Dendritic cell treated with granulocyte-macrophage colony-stimulating factor and Interleukin-4, amounts not matched to agents 40 ng/mL and 50 ng/mL, for 4 days (primary cell): ENCODE measurements around the gene SIAH3.

Source experiments
- H3K27ac Mint-ChIP-seq: one replicate; pipeline ENCODE4 v1.8.0; 2022; ENCODE audit warnings: mild to moderate bottlenecking, mixed read lengths
- H3K27me3 Mint-ChIP-seq: one replicate; pipeline ENCODE4 v1.8.0; 2022; ENCODE audit warnings: mild to moderate bottlenecking, mixed read lengths
- H3K36me3 Mint-ChIP-seq: one replicate; pipeline ENCODE4 v1.8.0; 2022; ENCODE audit warnings: low read depth, mixed read lengths
- H3K4me1 Mint-ChIP-seq: one replicate; pipeline ENCODE4 v1.8.0; 2022; ENCODE audit warnings: low read depth, mixed read lengths
- H3K4me3 Mint-ChIP-seq: one replicate; pipeline ENCODE4 v1.8.0; 2022; ENCODE audit warnings: mild to moderate bottlenecking, moderate library complexity, mixed read lengths
- H3K9me3 Mint-ChIP-seq: one replicate; pipeline ENCODE4 v1.8.0; 2022; ENCODE audit warnings: mixed read lengths
- intact Hi-C: fragments of 100-400 bp; cut with micrococcal nuclease; formaldehyde crosslinking; loops from one replicate; pipeline ENCODE4 v1.15.0; 2022

SIAH3 gene

DNA sequence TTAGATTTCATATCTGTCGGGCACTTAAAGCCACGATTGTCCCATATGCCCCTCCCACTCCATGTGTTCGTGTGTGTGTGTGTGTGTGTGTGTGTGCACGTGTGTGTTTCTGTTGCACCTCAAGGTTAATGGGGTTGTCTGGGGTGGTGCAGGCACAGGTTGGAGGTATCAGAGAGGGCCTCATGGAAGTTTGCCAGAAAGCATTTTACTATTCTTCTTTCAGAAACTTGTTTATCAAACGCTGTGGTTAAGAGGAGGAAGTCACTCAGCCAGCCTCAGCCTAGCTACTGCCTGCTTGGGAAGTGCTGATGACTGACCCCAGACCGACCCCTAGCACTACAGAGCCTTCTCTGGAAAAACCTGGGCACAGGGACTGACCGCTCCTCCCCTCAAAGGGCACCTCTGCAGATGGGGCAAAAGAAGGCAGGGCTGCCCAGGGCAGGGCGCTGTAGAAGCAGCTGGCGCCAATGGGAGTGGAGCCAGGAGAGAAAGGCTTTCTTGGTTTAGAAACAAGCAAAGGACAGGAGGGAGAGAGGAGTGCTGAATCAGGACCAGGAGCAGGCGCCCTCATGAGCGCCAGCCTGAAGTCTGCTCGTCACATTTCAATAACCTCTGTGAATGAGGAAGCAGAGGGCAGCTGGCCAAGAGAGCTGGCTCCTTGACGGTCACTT, 3.9 kb downstream of the SIAH3 start:
- intact Hi-C loops, result no loop called here
- no peaks in the 10 kb centered on the region for H3K9me3 Mint-ChIP-seq
- H3K4me1 Mint-ChIP-seq, result peaks cover 46% of the 10 kb centered on the region
- peak overlapping the region; percentile 79 for H3K27ac Mint-ChIP-seq
- peak overlapping the region; percentile 64 for H3K4me3 Mint-ChIP-seq
- H3K36me3 Mint-ChIP-seq, result no peaks in the 10 kb centered on the region
- peaks cover 36% of the 10 kb centered on the region for H3K27me3 Mint-ChIP-seq

DNA sequence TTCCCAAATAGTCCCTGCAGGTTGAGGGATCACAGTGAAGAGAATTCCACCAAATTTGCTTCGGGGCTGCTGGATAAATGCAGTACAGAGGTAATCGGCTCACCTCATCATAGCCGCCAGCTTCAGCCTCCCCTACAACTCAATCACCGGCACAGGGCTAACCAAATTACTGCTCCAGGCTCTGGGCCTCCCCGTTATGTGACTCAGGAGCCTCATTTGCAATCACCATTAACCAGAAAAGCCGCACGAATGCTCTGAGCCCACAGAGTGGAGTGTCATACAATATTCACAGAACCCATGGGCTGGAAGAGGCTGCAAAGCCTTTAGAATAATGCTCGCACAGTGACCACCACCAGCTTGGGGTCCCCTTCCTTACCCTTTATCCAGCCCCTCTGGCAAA, 4.9 kb downstream of the SIAH3 start:
- Mint-ChIP-seq H3K4me1 (peaks cover 46% of the 10 kb centered on the region), H3K4me3 (no peak overlapping the region), H3K9me3 (no peaks in the 10 kb centered on the region), H3K27ac (no peak overlapping the region), H3K27me3 (peaks cover 27% of the 10 kb centered on the region), H3K36me3 (no peaks in the 10 kb centered on the region)
- intact Hi-C loops, result no loop called here

DNA sequence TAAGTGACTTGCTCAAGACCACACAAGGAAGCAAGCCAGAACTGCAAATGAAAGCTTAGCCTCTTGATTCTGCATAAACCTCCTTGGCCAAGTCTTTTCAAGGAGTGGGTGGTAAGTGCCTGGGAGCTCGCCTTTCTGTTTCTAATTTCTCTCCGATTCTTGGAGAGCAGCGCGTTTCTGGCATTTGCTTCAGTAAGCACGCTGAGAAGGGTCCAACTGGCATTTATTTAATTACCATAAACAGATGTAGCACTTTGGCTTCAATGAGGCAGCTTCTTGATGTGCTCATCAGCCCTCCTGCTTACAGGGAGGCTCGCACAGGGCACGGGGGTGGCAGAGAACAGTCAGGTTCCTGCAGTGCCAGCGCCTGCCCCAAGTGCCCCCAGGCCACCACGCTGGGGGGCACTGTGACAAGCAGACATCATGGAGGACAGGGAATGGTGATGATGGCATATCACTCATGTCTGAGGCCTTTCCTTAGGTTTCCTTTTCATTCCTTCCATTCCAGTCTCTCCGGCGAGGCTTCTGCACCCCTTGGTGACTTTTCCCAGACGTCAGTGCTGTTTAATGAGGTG, 13.3 kb downstream of the SIAH3 start:
- no peaks in the 10 kb centered on the region for H3K27me3 Mint-ChIP-seq

DNA sequence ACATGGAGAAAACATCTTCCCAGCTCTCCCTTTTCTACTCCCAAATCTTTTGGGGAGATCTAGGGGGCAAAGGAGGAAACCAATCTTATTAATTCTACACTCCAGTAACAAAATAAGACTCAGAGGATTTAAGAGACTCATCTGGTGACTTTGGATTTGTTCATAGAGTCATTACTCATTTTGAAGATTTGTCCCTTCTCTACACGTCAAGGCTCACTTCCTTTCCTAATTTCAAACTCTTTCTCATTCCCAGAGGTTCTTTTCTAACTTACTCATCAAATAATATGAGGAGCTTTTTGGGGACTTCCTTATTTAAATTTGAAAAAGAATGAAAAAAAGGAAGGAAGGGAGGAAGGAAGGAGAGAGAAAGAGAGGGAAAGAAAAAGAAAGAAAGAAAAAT, 14.4 kb downstream of the SIAH3 start:
- H3K4me1 Mint-ChIP-seq, result peaks cover 12% of the 10 kb centered on the region
- H3K4me3 Mint-ChIP-seq, result no peak overlapping the region
- H3K27ac Mint-ChIP-seq, result no peak overlapping the region
- H3K27me3 Mint-ChIP-seq, result no peaks in the 10 kb centered on the region
- no peaks in the 10 kb centered on the region for H3K36me3 Mint-ChIP-seq
- H3K9me3 Mint-ChIP-seq, result no peaks in the 10 kb centered on the region
- intact Hi-C loops, result no loop called here

More for the DNA sequence above, 13.3 kb downstream of the SIAH3 start:
- Mint-ChIP-seq H3K36me3 (no peaks in the 10 kb centered on the region), H3K4me3 (no peak overlapping the region), H3K9me3 (no peaks in the 10 kb centered on the region), H3K4me1 (peaks cover 12% of the 10 kb centered on the region), H3K27ac (no peak overlapping the region)
- intact Hi-C loops, result no loop called here

DNA sequence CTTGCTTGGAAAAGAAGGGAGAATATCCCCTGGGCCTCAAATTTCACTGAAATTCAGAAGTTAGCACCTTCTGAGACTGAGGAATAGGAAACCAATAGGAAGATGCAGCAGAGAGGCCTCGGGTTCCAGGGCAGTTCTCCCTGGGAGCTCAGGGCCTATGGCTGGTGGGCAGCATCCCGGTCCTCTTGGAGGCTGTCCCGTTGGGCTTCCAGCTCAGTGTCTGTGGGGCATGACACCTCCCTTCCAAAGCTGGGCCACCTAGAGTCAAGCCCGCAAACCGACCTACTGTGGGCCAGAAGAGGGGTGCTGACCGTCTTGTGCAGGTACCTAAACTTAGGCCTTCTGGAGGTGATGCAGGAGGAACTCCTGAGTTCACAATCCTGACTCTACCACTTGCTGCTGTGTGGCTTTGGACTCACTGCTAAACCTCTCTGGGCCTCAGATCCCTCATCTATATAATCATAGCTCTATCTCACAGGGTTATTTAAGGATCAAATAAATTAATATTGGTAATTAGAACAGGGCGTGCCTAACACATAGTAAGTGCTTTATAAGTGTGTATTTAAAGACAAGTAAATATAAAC, 17.1 kb downstream of the SIAH3 start:
- H3K4me1 Mint-ChIP-seq, result peaks cover 19% of the 10 kb centered on the region
- no peak overlapping the region for H3K27ac Mint-ChIP-seq
- H3K36me3 Mint-ChIP-seq, result no peaks in the 10 kb centered on the region
- H3K27me3 Mint-ChIP-seq, result no peaks in the 10 kb centered on the region
- intact Hi-C loops, result no loop called here
- no peaks in the 10 kb centered on the region for H3K9me3 Mint-ChIP-seq
- H3K4me3 Mint-ChIP-seq, result no peak overlapping the region

DNA sequence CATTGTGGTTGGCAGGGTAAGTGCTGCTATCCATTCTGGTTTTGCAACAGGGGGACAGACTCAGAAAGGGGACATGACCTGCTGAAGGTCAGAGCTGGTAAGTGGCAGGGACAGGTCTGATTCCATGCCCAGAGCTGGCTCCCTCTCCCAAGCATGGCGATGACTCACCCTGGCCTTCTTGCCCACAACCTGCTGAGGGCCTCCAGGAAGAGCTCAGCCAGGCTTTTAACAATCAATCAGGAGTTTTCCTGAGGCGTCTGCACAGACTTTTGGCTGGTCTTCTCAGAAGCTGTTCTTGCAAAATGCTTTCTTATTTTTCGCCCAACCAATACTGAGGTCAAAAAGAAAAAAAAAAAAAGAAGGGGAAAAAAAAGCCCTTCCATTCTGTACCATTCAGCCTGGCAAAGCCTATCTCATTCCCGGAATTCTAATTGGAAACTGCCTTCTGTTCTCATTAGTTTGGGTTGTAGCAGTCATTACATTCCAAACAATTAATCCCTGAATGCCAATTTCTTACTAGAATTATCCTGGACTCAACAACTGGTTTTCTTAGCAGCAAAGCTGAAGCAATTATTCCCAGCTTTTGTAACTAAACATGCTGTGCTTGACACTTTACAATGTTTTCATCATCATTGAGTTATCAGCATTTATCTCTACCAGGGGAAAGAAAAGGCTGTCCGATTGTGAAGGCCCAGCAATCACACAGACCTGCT, 17.7 kb downstream of the SIAH3 start:
- Mint-ChIP-seq H3K27ac (no peak overlapping the region), H3K36me3 (no peaks in the 10 kb centered on the region), H3K4me3 (no peak overlapping the region), H3K27me3 (no peaks in the 10 kb centered on the region), H3K4me1 (peaks cover 20% of the 10 kb centered on the region), H3K9me3 (no peaks in the 10 kb centered on the region)
- intact Hi-C loops, result no loop called here

DNA sequence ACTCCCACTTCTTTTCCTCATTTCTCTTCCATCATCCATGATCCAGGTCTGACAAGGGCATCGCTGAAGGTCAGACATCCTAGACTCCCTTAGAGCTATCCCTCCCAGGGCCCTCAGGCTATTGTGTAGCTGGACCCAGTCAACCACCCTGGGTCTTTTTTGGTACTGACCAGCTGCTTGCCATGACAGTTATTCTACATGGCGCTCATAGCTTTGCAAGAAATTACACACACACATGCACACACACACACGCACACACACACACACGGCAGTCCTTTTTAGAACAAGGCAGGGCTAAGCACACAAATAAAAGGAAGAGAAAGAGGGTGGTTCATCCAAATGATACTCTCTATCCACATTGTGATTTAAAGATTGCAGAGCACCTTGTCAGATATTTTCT, 18.3 kb downstream of the SIAH3 start:
- H3K27ac Mint-ChIP-seq, result no peak overlapping the region
- H3K9me3 Mint-ChIP-seq, result no peaks in the 10 kb centered on the region
- no peaks in the 10 kb centered on the region for H3K36me3 Mint-ChIP-seq
- H3K4me1 Mint-ChIP-seq, result peaks cover 25% of the 10 kb centered on the region
- intact Hi-C loops, result no loop called here
- no peak overlapping the region for H3K4me3 Mint-ChIP-seq
- no peaks in the 10 kb centered on the region for H3K27me3 Mint-ChIP-seq

DNA sequence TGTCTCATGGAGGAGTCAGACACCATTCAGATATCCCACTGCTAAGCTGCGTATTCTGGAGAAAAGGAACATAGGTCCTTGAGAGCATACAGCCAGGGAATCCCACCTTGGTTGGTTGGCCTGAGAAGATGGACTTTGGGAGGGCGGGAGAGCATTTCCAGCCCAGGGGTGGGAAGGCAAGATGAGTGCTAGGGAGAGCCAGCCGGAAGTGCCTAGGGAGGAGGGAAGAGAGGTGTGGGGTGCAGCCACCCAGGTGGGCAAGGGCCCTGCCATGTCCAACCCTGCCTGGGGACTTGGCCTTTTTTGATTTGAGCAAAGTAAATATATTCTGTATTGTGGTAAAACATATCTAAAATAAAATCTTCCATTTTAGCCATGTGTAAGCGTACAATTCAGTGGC, 19.7 kb downstream of the SIAH3 start:
- H3K27me3 Mint-ChIP-seq, result no peaks in the 10 kb centered on the region
- H3K36me3 Mint-ChIP-seq, result no peaks in the 10 kb centered on the region
- peaks cover 32% of the 10 kb centered on the region for H3K4me1 Mint-ChIP-seq
- intact Hi-C loops, result no loop called here
- no peak overlapping the region for H3K27ac Mint-ChIP-seq
- H3K9me3 Mint-ChIP-seq, result no peaks in the 10 kb centered on the region
- no peak overlapping the region for H3K4me3 Mint-ChIP-seq

DNA sequence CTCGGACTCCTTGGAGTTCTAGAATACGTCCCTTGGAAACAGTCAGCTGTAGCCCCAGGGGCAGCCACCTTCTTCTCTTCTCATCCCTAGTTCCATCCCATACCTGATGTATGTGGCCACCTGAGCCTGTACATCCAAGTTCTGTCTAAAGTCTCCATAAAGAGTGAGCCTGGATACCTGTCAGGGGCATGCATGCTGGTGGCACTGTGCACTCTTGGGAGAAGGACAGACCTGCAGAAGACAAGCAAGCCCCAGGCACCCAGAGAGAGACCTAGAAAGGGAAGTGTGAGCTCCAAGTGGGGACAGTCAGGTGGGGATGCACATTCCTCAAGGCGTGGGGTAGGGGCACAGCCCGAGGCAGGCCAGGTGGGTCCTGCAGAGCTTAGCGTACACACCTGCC, 21.4 kb downstream of the SIAH3 start:
- intact Hi-C loops, result no loop called here
- no peaks in the 10 kb centered on the region for H3K36me3 Mint-ChIP-seq
- H3K27ac Mint-ChIP-seq, result no peak overlapping the region

DNA sequence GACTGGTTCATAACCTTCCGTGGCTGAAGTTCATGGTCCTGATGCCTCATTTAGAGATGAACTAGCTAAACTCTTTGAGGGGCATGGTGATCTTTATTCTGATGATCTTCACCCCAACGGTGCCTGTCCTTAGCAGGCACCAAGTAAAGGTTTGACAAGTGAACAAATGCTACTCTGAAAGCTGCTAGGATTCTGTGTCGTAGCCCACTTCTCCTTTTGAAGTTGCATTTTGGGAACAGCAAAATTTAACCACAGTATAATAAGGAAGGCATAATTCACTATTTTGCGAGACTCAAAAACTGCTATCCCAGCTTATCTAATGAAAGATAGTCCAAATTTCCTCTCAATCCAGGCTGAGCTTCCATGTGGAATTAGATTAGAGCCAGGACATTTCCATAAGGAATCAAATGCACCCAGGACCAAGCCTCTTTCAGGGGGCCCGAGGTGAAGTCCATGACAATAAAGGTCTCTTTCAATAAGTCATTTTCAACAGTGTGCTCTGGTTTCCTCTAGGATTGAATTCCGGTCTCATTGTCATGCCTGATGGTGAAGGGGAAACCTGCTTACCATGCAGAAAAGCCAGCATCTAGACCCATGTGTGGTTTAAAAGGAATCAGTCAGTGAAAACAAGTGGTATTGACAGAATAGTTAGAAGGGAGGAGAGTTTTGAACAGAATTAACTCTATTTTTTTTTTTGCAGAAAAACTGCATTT, 23.1 kb downstream of the SIAH3 start:
- intact Hi-C loops, result loop anchor here (10.0 kb wide), 1 partner anchor 126 kb away; no protein-coding TSS in a partner anchor
- Mint-ChIP-seq H3K27ac (no peak overlapping the region), H3K4me1 (peaks cover 50% of the 10 kb centered on the region), H3K27me3 (no peaks in the 10 kb centered on the region), H3K9me3 (no peaks in the 10 kb centered on the region), H3K36me3 (no peaks in the 10 kb centered on the region), H3K4me3 (no peak overlapping the region)

More for the DNA sequence above, 21.4 kb downstream of the SIAH3 start:
- no peaks in the 10 kb centered on the region for H3K27me3 Mint-ChIP-seq
- H3K9me3 Mint-ChIP-seq, result no peaks in the 10 kb centered on the region
- no peak overlapping the region for H3K4me3 Mint-ChIP-seq
- H3K4me1 Mint-ChIP-seq, result peaks cover 41% of the 10 kb centered on the region

DNA sequence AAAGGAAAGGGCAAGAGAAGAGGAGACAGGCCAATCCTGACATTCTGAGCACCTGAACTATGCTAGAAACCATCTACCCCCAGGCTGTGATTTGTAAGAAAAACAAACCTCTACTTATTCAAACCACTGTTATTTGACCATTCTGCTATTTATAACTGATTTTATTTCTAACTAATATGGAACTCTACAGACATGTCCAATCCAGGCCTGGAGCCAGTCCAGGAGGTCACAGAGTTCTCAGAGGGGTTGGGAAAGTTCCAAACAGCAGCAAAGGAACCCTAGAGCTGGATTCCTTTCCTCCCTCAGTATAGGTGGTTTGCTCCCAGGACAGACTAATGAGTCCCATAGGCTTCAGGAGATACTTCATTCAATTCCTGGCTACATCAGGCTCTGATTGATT, 24.2 kb downstream of the SIAH3 start:
- Mint-ChIP-seq H3K36me3 (no peaks in the 10 kb centered on the region), H3K4me3 (no peak overlapping the region), H3K9me3 (no peaks in the 10 kb centered on the region), H3K27me3 (no peaks in the 10 kb centered on the region), H3K27ac (no peak overlapping the region), H3K4me1 (peaks cover 50% of the 10 kb centered on the region)
- intact Hi-C loops, result loop anchor here (10.0 kb wide), 1 partner anchor 127 kb away; no protein-coding TSS in a partner anchor

DNA sequence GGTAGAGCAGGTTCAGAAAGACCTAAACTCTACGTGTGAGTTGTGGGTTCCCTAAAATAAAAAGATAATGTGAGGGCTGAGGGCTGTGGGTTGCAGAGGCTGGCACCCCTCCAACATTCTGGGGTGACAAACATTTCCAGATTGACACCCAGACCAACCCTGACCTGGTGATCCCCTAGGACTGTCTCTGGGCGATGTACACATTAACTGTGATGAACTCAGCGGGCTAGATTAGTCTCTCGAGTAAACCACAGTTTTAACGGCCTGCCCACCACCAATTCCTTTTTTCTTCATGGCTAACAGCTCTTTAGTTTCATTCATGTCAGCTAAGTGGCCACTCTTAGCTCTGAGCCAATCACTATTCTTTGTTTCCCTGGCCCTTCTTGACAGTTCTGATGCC, 24.8 kb downstream of the SIAH3 start:
- intact Hi-C loops, result loop anchor here (10.0 kb wide), 1 partner anchor 128 kb away; no protein-coding TSS in a partner anchor
- no peak overlapping the region for H3K4me3 Mint-ChIP-seq
- H3K27ac Mint-ChIP-seq, result no peak overlapping the region
- H3K36me3 Mint-ChIP-seq, result no peaks in the 10 kb centered on the region
- no peaks in the 10 kb centered on the region for H3K27me3 Mint-ChIP-seq
- H3K9me3 Mint-ChIP-seq, result no peaks in the 10 kb centered on the region
- peaks cover 50% of the 10 kb centered on the region for H3K4me1 Mint-ChIP-seq

DNA sequence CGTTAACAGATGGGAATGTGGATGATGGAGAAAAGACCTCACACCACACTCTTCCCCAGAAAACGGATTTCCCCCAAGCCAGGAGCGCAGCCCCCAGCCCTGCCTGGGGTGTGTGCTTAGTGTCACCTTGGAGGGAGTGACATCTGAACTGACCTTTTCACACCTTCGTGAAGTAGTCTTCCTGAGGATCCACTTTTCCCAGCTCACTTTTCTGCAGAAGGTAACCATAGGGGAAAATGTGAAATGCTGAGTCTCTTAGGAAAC, 26.2 kb downstream of the SIAH3 start:
- no peak overlapping the region for H3K27ac Mint-ChIP-seq
- H3K27me3 Mint-ChIP-seq, result no peaks in the 10 kb centered on the region
- H3K36me3 Mint-ChIP-seq, result no peaks in the 10 kb centered on the region
- H3K4me3 Mint-ChIP-seq, result no peak overlapping the region
- intact Hi-C loops, result loop anchor here (10.0 kb wide), 1 partner anchor 129 kb away; no protein-coding TSS in a partner anchor
- H3K9me3 Mint-ChIP-seq, result no peaks in the 10 kb centered on the region
- H3K4me1 Mint-ChIP-seq, result peaks cover 50% of the 10 kb centered on the region

DNA sequence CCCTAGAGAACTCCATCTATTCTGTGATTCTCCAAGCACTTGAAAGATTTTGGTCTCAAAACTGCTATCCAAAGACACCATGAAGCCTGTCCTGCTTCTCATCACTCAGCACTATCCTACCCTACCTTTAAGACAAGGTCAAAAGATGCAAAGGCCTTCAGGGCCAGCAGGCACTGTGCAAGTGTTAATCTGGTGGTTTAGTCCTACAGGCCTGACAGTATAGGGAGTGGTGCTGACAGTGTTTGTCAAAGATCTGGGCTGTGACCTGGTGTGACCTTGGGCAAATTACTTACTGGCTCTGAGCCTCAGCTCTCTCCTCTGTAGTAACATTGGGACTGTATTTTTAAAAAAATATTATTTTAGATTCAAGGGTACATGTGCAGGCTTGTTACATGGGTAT, 28.0 kb downstream of the SIAH3 start:
- Mint-ChIP-seq H3K27me3 (no peaks in the 10 kb centered on the region), H3K4me3 (no peak overlapping the region), H3K36me3 (no peaks in the 10 kb centered on the region), H3K4me1 (peaks cover 40% of the 10 kb centered on the region), H3K27ac (no peak overlapping the region), H3K9me3 (no peaks in the 10 kb centered on the region)
- intact Hi-C loops, result loop anchor here (10.0 kb wide), 1 partner anchor 131 kb away; no protein-coding TSS in a partner anchor
